ENCODE data around the gene SLC6A6. TPM values are rescaled to one million over a fixed set of nuclear protein-coding genes. Genes with fewer than 3 reads are reported as not detected.

Gene SLC6A6
- 1 to 10 TPM; 1.5 to 8.2 (median 4.1) TPM for total RNA-seq
- long read RNA-seq = 0 reads

- Histone ChIP-seq H3K27ac (peak within 1 kb of the TSS; percentile 35 to 69 (median 47)), H3K4me3 (peak within 1 kb of the TSS; percentile 38 to 51 (median 49)), H3K4me1 (no peaks in the 10 kb centered on the region), H3K9me3 (no peaks in the 10 kb centered on the region), H3K27me3 (peaks cover 0 to 9% of the 10 kb centered on the region in 2 donors), H3K36me3 (no peaks in the 10 kb centered on the region)
- TF ChIP-seq, protein P1, sequence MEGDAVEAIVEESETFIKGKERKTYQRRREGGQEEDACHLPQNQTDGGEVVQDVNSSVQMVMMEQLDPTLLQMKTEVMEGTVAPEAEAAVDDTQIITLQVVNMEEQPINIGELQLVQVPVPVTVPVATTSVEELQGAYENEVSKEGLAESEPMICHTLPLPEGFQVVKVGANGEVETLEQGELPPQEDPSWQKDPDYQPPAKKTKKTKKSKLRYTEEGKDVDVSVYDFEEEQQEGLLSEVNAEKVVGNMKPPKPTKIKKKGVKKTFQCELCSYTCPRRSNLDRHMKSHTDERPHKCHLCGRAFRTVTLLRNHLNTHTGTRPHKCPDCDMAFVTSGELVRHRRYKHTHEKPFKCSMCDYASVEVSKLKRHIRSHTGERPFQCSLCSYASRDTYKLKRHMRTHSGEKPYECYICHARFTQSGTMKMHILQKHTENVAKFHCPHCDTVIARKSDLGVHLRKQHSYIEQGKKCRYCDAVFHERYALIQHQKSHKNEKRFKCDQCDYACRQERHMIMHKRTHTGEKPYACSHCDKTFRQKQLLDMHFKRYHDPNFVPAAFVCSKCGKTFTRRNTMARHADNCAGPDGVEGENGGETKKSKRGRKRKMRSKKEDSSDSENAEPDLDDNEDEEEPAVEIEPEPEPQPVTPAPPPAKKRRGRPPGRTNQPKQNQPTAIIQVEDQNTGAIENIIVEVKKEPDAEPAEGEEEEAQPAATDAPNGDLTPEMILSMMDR (IDR thresholded peaks at IDR 0.05) = peak in 2 of 4 donors; percentile 17 to 31
- TF ChIP-seq POLR2A (IDR thresholded peaks at IDR 0.05) = peak; percentile 49
- 1% methylated on average over 19 of the region's 59 CpGs for WGBS (ENCODE audit: insufficient coverage, low coverage, low lambda C conversion rate, missing lambda C conversion rate)
- DNase-seq (peak; percentile 84 to 91 (median 91)), ATAC-seq (peak; percentile 82 to 87 (median 83))
- intact Hi-C loops (cut with DNase I) = no loop called here
Measured at GRCh38 chr3:14402304-14402811, at the start of gene SLC6A6. TSS of gene SLC6A6 (plus strand) at chr3:14402606. CDS start at chr3:14443635, 41,029 bp downstream.

DNA sequence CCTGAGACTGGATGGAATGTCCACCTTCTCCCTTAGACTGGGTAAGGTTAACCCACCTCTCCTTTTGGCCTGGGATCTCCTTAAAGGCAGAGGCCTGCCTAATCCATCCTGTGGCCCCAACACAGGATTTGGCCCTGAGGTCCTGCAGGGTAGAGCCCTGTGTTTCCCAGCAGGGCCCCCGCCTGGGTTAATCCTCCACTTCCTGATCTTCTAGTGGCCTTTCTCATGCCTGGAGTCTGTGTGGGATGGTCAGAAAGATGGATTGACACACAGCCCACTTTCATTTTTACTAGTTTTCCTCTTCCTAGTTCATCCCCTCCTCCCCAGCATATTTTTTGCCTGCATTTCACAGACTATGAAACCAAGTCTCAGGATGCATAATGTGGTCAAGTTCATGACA, 48.9 kb upstream of the SLC6A6 start:
- Histone ChIP-seq H3K36me3 (no peaks in the 10 kb centered on the region), H3K27ac (no peak overlapping the region), H3K27me3 (no peaks in the 10 kb centered on the region), H3K4me3 (no peak overlapping the region), H3K4me1 (no peaks in the 10 kb centered on the region), H3K9me3 (no peaks in the 10 kb centered on the region)
- DNase-seq = no peak
- 50% methylated on average over 1 of the region's 1 CpG for WGBS (ENCODE audit: insufficient coverage, low coverage, low lambda C conversion rate, missing lambda C conversion rate)
- ATAC-seq = no peak
- intact Hi-C loops (cut with DNase I) = no loop called here
- TF ChIP-seq, protein P1 (IDR thresholded peaks at IDR 0.05) = no peak
- no peak for TF ChIP-seq POLR2A (IDR thresholded peaks at IDR 0.05)

DNA sequence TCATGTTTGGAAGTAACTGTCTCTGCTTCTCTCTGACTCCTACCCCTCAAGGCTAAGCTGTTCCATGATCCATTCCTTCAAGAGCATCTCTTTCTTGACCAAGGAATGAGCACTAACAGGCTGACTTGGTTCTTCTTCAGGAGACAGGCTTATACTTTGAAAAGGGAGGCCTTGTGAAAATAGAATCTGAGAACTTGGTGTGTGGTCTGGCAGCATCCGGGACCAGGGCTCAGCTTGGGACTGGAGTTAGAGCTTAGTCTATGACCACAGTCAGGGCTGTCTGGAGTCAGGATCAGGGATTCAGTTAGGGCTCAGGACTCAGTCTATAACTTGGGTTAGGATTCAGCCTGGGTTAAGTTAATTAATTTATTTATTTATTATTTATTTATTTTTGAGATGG, 44.9 kb upstream of the SLC6A6 start:
- no peaks in the 10 kb centered on the region for H3K4me1 ChIP-seq
- ATAC-seq (no peak), DNase-seq (no peak)
- no peak for TF ChIP-seq POLR2A (IDR thresholded peaks at IDR 0.05)
- TF ChIP-seq, protein P1 (IDR thresholded peaks at IDR 0.05) = no peak
- 60% methylated on average over 1 of the region's 1 CpG for WGBS (ENCODE audit: insufficient coverage, low coverage, low lambda C conversion rate, missing lambda C conversion rate)
- no peaks in the 10 kb centered on the region for H3K27me3 ChIP-seq
- intact Hi-C loops (cut with DNase I) = no loop called here
- no peaks in the 10 kb centered on the region for H3K9me3 ChIP-seq
- H3K27ac ChIP-seq = no peak overlapping the region
- H3K4me3 ChIP-seq = no peak overlapping the region
- no peaks in the 10 kb centered on the region for H3K36me3 ChIP-seq

DNA sequence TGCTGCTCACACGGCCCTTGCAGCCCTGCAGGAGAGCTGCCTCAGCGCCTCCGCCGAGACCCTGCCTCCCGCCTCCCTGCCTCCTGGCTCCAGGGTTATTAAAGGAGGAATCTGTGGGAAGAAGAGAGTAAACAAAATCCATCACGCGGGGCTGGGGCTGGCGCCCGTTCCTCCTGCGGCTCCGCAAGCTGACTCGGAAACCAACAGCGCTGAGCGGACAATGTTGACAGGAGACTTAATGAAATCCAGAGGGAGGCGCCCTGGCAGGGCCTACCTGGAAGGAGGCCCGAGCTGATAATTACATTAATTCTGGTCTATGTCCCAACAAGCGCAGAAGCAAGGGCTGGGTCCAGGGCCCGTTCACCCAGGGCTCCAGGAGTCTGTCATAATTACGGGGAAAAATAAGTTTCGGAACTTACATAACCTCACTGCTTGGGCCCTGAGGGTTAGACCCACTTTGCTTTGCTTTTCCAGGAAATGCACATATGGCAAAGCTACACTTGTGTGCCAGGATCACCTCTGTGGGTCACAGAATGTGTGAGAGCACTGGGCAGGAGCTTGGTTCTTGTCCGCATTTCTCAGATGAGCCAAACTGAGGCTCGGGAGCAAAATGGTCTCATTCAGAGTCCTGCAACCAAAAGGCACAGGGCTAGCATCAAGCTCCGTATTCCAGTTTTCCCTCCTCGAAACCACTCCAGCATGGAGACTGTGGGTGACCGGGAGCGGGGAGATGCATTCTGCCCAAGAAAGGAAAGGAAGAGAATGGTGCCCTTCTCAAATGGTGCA, 43.8 kb upstream of the SLC6A6 start:
- no peak for TF ChIP-seq POLR2A (IDR thresholded peaks at IDR 0.05)
- TF ChIP-seq, protein P1 (IDR thresholded peaks at IDR 0.05) = no peak
- no peaks in the 10 kb centered on the region for H3K9me3 ChIP-seq
- no peak overlapping the region for H3K4me3 ChIP-seq
- no peak for DNase-seq
- no peaks in the 10 kb centered on the region for H3K27me3 ChIP-seq
- 44% methylated on average over 19 of the region's 26 CpGs for WGBS (ENCODE audit: insufficient coverage, low coverage, low lambda C conversion rate, missing lambda C conversion rate)
- no peaks in the 10 kb centered on the region for H3K4me1 ChIP-seq
- H3K27ac ChIP-seq = no peak overlapping the region
- intact Hi-C loops (cut with DNase I) = no loop called here
- H3K36me3 ChIP-seq = no peaks in the 10 kb centered on the region
- ATAC-seq = peak in 2 of 4 donors; percentile 25 to 29
